DMS79 (cell line): Measurements from ENCODE around the gene DLG4.

Source experiments
- DNase-seq: peaks from one replicate; lab custom pipeline; 2025; lab: John Stamatoyannopoulos, UW

Gene DLG4

DNA sequence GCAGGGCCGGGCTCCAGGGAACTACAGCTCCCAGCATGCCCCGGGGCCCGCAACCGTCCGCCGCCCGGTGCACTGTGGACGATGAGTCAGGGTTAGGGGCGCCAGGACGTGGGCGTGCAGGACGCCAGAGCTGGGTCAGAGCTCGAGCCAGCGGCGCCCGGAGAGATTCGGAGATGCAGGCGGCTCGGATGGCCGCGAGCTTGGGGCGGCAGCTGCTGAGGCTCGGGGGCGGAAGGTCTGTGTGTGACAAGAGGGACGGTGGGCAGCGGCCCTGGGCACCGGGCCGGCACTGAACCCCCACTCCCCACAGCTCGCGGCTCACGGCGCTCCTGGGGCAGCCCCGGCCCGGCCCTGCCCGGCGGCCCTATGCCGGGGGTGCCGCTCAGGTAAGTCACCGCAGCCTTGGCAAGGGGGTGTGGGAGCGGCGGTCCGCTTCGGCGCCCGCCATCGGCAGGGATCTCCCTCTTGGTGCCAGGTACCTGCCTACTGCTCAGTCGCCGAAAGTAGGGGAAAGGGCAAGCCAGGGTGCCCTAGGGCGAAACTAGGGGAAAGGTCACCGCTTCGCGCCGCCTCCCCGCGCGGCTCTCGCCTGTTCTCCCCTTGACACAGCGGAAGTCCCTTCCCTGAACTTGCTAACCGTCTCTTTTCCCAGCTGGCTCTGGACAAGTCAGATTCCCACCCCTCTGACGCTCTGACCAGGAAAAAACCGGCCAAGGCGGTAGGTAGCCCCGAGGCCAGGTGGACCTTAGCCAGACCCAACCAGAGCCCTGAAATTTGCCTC, at the start of gene DLG4, which contains the start of gene ACADVL:
TSS of gene DLG4 (minus strand) at position 25 of the 781 bp plus-strand sequence.
TSS of gene ACADVL (plus strand) at position 127 of the 781 bp plus-strand sequence. CDS start at position 174, 47 bp downstream.
- DNase-seq, result peak; percentile 44

DNA sequence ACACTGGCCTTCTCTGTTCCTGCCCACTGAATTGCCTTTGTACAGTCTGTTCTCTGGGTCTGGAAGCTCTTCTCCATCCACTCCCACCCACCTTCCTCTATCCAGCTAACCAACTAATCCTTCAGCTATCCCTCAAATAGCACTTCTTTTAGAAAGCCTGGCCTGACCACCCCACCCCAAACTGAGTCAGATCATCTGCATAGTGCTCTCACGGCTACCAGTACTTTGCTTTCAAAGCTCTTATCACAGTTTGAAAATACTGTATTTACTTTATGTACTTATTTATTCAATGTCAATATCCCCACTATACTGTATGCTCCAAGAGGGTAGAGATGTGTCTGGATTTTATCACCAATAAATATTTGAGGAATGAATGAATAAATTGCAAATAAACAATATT, 47.1 kb upstream of the DLG4 start:
- DNase-seq, result no peak

DNA sequence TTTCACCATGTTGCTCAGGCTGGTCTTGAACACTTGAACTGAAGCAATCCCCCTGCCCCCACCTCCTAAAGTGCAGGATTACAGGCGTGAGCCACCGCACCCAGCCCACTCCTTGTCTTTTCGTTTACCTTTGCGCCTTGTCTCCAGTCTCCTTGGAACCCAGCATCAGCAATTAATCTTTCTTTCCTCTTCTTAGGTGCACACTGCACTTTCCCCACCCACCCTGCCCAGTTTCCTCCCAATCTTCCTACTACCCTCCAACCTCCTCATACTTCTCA, 44.1 kb upstream of the DLG4 start:
- DNase-seq, result no peak

DNA sequence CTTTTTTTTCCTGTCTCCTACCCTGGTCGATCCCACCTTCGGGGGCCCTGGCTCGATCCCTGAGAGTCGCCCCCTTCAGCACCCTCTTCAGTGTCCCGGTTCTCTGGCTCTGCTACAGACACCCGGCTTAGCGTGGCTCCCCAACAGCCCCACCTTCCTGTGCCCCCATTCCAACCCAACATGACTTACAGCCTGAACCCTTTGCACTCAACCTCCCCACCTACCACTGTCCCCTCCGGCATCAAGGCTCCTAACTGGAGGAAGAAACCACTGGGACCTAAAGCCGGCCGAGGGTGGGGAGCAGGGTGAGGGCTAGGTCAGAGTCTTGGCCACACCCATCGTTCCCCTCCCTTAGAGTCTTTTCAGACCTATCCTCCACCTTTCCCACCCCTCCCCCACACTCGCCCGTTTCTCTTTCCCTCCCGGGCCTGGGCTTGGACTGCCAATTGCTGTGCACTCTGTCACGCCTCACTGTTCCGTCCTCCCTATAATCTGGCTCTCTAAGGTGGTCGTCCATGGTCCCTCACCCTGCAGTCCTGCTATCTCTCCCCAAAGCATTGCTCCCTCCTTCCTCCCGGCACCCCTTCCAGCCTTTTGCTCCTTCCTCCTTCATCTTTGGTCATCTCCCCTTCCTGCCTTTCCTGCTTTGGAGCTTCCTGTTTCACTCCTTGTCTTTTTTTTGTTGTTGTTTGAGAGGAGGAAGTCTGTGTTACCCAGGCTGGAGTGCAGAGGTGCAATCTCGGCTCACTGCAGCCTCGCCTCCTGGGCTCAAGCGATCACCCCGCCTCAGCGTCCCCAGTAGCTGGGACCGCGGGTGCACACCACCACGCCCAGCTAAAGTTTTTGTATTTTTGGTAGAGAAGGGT, 43.5 kb upstream of the DLG4 start:
- DNase-seq, result peak; percentile 52

DNA sequence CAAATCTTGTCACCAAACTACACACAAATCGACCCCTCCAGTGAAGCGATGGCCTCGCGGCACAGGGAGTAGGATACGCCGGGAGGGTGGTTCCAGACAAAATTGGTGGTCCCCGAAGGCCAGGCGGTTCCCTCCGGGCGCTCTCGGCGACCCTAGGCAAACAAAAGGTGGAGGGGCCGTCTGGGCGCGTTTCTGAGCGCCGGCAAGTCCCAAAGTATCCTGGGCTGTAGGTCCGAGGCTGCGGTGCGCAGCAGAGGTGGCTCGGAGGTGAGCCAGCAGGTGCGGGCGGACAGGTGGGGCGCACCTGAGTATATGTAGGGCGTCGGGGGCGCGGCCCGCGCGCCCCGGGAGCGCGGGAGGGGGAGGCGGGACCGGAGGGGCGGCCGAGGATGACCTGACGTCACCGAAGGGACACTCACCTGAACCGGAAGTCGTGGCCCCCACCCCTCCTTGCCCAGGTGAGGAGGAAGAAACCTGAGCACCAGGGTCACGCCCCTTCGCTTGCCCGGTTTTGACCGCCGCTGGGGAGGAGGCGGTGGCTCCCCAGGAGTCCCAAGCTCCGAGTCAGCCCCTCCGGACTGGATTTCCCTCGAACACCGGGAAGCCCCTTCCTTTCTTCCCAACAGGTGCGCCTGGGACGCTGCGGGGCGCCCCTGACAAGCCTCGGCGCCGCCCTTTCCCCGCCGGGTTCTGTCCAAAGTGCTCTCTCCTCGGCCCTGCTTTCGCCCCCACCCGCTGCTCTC, 42.7 kb upstream of the DLG4 start, which contains the start of gene CLDN7:
TSS of gene CLDN7 (minus strand) at position 287 of the 743 bp plus-strand sequence. CDS start 435 bp downstream, outside the sequence.
- peak; percentile 91 for DNase-seq

DNA sequence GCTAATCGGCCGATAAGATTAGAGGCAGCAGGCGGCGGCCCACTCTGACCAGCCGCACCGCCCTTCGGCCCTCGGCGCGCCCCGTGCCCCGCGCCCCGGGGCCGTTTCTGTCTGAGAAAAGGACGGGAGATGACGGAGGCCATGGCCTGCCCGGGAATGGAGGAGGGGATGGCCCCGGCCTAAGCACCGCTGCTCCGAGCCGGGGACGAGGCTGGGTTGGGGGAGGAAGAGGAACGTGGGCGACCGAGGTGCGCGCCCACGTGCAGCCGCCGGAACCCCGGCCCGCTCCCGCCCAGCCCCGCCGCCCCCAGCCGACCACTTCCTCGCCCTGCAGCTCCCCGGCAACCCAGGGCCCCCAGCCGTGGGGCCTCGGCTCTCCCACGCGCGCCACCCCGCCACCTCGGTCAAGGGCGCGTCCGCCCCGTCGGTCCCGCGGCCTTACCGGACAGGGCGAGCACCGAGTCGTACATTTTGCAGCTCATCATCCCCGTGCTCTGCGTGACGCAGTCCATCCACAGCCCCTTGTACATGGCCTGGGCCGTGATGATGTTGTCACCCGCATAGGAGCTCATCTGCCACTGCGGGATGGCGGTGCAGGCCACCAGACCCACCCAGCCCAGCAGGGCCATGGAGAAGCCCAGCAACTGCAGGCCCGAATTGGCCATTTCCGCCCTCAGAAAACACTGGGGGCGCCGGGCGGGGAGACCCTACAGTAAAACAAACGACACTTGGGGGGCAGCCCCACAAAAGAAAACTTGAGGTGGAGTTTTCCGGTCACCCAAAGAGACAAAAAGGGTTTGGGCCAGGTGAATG, 41.9 kb upstream of the DLG4 start:
- peak; percentile 12 for DNase-seq

DNA sequence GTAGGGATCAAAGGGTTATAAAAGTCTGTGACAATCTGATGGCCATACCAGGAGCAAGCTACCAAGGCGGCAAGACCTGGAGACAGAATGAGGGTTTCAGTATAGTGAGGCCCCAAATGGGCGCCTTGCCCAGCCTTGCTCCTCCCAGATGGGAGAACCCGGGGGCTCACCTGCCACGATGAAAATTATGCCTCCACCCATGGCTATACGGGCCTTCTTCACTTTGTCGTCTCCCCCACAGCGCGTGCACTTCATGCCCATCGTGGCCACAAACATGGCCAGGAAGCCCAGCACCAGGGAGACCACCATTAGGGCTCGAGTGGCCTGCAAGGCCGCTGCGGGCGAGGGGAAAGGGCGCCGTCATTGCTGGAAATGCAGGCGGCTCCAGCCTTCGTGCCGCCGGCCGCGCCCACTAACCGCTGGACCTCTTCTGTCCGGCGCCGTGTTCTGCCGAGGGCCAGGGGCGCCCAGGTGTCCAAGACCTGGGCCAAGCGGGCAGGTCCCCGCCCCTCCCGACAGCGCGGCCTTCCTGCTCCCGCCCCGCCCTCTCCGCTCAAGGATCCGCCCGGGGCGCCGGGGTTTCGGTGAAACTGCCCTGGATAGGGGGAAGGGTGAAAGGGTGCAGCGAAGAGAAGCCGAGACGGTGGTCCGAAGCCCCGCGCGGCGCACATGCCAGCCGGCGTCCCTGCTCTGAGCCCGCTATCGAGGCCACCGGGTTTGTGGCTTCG, 41.2 kb upstream of the DLG4 start:
- peak; percentile 37 for DNase-seq

DNA sequence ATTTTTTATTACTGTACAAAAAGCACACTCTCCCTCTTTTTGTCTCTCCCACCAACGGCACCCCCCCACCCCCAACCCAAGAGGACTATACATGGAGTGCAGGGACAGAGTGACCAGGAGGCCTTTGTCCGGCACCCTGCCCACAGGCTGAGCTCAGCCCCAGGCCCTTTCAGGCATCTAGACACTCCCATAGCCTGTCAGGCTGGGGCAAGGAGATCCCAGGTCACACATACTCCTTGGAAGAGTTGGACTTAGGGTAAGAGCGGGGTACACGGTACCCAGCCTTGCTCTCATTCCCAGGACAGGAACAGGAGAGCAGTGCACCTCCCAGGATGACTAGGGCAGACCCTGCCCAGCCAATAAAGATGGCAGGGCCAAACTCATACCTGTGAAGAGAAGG, 40.5 kb upstream of the DLG4 start:
- no peak for DNase-seq

DNA sequence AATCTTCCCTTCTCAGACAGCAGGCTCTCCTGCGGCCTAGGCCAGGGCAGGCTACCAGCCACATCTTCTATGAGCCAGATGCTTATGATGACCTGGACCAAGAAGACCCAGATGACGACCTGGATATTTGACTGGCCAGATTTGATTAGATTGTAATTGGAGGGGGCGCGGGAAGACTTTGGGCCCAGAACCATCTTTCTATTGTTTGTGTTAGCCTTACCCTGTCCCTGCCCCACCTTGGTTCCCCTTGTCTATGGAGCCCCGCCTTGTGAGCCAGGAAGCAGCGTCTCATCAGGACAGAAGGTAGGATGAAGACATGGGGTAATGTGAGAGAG, 39.9 kb upstream of the DLG4 start:
- DNase-seq, result no peak

DNA sequence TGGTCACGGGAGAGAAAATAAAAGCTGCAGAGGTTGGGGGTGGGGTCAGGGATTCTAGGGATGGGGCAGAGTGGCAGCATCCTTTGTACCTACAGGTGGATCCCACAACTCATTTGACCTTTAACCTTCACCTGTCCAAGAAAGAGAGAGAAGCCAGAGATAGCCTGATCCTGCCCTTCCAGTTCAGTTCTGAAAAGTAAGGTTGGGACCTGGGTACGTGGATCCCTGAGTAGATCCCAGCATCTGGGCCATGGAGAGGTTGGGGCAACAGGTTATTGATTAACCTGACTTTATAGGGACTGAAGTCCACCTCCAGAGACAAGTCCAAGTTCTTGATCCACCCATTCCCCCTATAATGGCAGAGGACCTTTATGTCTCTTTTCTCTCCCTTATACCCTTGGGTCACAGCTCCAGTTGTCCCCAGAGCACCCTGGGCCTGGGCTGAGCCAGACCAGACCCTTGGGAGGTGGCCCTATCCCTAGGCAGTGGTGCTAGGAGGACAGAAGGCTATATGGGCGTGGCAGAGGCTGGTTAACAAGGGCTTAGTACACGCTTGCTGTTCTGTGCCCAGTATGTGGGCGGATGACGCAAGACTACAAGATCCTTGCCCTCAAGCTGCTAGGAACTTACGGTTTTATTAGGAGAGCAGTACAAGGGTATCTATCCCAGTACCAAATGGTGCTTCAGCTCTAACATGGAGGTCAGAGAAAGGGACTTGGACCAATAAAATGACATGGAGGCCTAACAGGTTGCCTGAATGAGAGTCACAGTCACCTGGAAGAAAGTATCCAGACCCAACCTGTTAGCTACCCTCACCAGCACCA, 39.3 kb upstream of the DLG4 start:
- DNase-seq, result no peak

DNA sequence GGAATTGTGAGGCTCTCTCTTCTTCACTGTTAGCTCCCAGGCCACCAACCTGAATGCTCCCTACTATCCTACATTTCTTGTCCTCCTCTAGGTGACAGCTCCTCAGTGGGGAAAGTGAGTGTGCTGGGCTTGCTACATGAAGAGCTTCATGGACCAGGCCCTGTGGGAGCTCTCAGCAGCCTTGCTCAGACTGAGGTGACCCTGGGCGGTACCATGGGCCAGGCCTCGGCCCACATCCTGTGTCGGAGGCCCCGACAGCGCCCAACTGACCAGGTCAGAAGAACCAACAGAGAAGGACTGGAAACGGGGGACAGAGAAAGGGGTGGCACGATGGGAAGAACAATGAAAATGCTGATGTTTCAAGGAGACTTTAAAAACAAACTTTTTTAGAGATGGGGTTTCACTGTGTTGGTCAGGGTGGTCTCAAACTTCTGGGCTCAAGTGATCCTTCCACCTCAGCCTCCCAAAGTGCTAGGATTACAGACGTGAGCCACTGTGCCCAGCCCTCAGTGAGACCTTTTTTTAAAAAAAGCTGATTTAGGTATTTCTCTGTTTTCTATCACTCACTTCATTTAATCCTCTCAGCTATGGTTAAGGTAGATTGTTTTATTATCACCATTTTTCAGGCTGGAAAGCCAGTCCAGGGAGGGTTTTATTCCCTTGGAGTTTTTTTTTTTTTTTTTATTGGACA, 37.3 kb upstream of the DLG4 start:
- DNase-seq, result no peak

DNA sequence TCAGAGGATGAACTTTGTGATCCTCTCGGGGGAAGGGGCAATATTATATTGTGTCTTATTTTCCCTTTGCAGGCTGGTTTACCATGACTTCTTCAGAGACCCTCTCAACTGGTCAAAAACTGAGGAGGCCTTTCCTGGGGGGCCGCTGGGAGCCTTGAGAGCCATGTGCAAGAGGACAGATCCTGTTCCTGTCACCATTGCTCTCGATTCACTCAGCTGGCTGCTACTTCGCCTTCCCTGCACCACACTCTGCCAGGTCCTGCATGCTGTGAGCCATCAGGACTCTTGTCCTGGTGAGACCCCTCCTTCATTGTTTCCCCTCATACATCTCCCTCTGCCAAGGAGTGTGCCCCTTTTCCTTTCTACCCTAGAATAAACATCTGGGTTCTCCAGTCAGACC, 34.9 kb upstream of the DLG4 start:
- DNase-seq, result no peak

DNA sequence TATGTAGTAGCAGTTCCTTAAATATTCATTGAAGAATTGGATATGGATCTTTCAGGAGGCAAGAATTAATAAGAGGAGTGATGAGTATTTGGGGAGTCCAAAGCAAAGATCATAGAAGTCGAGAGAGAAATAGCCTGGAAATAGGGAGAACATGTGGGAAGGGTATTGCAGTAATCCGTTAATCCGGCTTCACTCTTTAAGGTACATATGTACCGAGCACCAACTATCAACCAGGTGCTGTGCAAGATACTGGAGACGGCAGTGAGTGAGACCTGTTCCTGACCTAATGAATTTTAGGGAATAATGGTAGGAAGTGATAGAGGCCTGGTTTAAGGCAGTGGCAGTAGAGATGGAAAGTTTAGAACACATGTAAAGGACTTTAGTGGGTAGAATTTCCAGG, 33.4 kb upstream of the DLG4 start:
- no peak for DNase-seq

DNA sequence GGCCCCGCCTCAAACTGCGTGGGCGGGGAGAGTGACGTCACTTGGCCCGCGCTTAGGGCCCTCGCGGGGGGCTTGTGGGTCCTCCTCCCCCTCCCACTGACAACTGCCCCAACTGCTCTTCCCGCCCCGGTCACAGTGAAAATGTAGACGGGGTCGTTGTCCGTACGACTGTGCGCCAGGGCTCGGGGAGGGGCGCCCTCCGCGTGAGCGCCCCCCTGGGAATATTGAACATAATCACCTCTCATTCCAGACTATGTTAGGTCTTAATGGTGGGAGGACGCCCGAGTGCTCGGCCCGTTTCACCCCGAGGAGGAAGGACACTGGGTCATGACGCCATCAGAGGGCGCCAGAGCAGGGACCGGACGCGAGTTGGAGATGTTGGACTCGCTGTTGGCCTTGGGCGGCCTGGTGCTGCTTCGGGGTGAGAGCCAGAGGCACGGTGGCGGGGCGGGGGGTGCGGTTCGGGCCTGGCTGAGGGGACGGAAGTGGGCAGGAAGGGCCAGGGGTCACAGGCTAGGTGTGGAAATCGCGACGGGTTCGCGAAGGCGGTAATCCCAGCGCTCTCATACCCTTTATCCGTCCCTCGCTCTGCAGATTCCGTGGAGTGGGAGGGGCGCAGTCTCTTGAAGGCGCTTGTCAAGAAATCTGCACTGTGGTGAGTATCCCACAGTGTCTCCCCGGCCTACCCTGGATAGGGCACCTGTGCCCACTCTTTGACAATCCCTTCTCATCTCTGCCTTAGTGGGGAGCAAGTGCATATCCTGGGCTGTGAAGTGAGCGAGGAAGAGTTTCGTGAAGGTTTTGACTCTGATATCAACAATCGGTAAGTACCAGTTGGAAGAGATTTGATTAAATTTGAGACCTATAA, 32.8 kb upstream of the DLG4 start, which contains the start of gene ELP5:
TSS of gene ELP5 (plus strand) at position 40 of the 868 bp plus-strand sequence. CDS start at position 376, 336 bp downstream.
- peak; percentile 89 for DNase-seq

DNA sequence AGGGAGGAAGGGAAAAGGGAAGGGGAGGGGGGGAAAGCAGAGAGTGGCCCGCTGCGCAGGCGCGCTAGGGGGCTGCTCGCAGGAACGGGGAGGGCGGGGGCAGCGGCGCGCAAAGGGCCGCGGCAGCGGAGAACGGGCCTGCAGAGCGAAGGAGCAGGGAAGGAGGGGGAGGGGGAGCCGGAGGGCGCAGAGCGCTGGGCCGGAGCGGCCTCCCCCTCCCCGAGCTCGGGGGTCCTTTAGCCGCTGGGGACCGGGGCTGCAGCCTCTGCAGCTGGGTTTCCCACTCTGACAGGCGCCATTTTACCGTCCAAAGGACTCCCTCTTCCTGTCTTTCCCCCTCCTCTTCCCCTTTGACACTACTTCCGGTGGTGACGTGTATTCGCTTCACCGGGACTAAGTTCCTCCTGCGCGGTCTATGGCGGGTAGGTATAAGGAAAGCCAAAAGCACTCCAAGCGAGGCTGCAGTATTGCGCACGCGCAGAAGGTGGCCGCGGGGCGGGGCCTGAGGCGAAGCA, 32.1 kb upstream of the DLG4 start, which contains the start of gene CTDNEP1:
TSS of gene CTDNEP1 (minus strand) at position 74 of the 515 bp plus-strand sequence. CDS start 438 bp downstream, outside the sequence.
- DNase-seq, result peak; percentile 99

DNA sequence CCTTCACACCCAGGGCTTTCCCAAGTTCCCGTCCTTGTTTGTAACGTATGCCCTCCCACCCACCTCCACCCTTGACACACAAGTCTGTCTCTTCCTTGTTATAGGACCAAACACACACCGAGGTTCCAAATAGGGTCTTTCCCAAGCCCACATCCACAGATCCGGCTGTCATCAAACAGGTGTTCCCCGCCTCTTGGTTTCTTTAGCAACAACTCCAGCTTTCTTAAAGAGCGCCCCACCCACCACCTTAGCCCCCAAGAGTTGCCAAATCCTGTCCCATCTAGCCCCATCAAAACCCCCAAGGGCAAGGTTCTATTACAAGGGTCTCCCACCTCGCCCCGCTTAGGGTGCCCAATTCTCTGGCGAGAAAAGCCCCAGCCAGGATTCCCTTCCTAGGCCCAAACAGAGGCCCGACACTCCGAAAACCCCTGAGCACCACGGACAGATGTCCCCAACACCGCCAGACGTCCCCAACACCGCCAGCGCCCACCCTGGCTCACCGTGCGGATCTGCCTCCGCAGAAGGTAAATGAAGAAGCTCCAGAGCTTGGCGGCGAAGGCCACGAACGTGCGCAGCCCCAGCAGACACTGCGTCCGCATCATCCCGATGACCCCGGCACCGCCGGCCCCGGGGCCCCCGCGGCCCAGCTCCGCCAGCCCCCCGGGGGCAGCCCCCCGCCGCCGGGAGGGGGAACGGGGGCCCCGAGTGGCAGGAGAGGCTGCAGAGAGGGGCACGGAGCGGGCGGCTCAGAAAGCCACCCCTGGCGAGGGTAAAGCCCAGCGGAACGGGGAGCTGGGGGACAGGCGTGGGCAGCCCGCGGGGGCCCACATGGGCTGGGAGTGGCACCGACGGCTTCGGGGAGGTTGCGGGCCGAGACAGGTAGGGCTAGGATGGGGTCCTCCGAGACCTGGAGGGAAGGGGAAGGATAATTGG, 31.3 kb upstream of the DLG4 start:
- DNase-seq, result no peak

DNA sequence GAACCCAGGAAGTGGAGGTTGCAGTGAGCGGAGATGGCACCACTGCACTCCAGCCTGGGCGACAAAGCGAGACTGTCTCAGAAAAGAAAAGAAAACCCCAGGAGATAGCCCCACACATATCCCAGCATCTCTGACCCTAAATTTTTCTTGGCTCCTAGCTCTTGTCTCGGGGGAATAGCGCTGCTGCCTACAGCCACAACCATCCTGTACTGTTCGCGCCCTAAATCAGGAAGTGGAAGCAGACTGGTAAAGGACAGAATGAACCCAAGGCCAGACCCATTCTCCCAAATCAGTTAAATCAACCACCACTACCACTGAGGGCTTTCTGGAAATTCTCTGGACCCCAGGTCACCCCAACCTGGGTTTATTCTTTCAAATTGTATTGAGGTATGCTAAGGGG, 30.2 kb upstream of the DLG4 start:
- DNase-seq, result no peak
